WI38 (cell line): ENCODE results near the gene CYP4F11.
"Not testable (repeated sequence)": the region's sequence is repeated elsewhere in the genome, so short reads cannot be mapped to it uniquely, and the experiment has no call there.

ENCODE experiments used
- H3K4me3 ChIP-seq: 2 replicates; pipeline ENCODE4 v1.5.1; 2011; ENCODE audit warnings: low read depth, mild to moderate bottlenecking, control low read depth, low read length
- TF ChIP-seq, protein P1 (sequence below): IDR thresholded peaks from 2 replicates; pipeline ENCODE4 v1.5.1; 2012; ENCODE audit warnings: low read depth, mild to moderate bottlenecking, control low read depth, low read length

The CYP4F11 gene

GRCh38 chr19:15934332-15935078, at the start of gene CYP4F11:
TSS of gene CYP4F11 (minus strand) at chr19:15934529. CDS start at chr19:15934408, 121 bp downstream.
- TF ChIP-seq, protein P1, sequence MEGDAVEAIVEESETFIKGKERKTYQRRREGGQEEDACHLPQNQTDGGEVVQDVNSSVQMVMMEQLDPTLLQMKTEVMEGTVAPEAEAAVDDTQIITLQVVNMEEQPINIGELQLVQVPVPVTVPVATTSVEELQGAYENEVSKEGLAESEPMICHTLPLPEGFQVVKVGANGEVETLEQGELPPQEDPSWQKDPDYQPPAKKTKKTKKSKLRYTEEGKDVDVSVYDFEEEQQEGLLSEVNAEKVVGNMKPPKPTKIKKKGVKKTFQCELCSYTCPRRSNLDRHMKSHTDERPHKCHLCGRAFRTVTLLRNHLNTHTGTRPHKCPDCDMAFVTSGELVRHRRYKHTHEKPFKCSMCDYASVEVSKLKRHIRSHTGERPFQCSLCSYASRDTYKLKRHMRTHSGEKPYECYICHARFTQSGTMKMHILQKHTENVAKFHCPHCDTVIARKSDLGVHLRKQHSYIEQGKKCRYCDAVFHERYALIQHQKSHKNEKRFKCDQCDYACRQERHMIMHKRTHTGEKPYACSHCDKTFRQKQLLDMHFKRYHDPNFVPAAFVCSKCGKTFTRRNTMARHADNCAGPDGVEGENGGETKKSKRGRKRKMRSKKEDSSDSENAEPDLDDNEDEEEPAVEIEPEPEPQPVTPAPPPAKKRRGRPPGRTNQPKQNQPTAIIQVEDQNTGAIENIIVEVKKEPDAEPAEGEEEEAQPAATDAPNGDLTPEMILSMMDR, result no peak
- no peak within 1 kb of the TSS for H3K4me3 ChIP-seq

DNA sequence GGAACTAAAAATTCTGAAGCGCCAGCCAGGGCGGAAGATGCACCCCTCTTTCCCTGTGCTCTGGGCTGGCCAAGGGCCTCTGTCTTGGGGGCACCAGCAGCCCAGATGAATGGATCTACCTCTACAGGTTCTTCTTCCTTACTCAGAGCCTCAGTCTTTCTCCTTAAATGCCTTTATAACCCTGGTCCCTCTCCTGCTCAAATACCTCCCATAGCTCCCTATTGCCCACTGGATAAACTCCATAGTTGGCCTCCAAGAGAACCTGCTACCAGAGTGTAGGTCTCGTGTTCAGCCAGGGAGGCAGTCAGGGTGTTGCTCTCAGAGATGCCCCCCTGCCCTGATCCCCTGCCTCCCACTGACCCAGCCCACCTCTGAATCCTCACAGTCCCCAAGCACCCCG, 45.0 kb upstream of the CYP4F11 start:
- H3K4me3 ChIP-seq, result no peak overlapping the region
- TF ChIP-seq, protein P1, result no peak

- H3K4me3 ChIP-seq, result no peak overlapping the region
- TF ChIP-seq, protein P1, result no peak
These were observed 43.4 kb upstream of the CYP4F11 start for GRCh38 chr19:15977690-15978089.

DNA sequence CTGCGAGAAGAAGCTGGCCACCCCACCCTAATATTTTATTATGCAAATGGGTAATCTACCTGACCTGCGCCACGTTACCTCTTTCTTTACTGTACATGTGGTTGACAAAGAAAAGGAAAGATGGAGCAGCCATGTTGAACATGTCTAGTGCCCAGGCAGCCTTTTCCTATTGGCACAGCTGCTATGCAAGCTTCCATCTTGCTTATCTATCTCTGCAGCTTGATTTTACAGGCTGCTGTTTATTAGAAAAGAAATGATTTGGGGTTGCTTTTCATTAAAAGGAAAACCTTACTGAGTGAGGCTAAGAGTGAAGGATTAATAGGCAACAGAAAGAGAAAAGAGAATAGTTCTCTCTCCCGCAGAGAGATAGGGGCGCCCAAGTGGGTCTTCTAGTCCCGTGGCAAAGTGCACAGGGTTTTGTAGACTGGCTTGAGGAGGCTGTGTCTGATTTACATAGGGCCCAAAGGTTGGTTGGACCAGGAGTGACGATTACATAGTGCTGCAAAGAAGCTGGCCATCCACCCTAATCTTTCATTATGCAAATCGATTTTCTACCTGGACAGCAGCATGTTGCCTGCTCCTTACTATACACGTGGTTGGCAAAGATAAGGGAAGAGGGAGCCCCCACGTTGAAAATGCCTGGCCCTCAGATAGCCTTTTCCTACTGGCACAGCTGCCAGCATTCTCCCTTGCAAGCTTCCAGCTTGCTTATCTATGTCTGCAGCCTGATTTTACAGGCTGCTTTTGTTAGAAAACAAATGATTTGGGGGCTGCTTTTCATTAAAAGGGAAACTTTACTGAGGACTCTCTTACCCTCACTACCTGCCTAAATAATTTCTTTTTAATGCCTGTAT, 42.7 kb upstream of the CYP4F11 start:
- H3K4me3 ChIP-seq, result no peak overlapping the region
- TF ChIP-seq, protein P1, result no peak

- H3K4me3 ChIP-seq, result no peak overlapping the region
- TF ChIP-seq, protein P1, result no peak
These were observed 40.5 kb upstream of the CYP4F11 start for GRCh38 chr19:15974856-15975255.

GRCh38 chr19:15972043-15972442, 37.7 kb upstream of the CYP4F11 start:
- H3K4me3 ChIP-seq, result not testable (repeated sequence)

DNA sequence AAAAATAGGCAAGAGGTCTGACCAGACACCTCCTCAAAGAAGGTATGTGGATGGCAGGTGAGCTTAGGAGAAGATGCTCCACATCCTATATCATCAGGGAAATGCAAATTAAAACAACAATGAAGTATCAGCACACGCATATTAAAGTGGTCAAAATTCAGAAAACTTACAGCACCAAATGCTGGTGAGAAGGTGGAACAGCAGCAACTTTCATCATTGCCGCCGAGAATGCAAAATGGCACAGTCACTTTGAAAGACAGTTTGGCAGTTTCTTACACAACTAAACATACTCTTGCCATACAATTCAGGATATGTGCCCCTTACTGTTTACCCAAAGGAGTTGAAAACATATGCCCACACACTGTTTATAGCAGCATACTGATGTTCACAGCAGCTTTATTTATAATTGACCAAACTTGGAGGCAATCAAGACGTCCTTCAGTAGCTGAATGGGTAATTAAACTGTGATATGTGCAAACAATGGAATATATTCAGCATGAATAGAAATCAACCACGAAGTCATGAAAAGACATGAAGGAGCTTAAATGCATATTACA, 37.0 kb upstream of the CYP4F11 start:
- no peak overlapping the region for H3K4me3 ChIP-seq
- TF ChIP-seq, protein P1, result no peak
